GM04504 (cell line): Measurements from ENCODE around the gene MRPL19.

ENCODE experiments used
- DNase-seq: peaks from one replicate; pipeline ENCODE4 v3.0.0-alpha.2; 2012; ENCODE audit warnings: low read depth

Gene MRPL19

GRCh38 chr2:75616406-75616805, 30.2 kb upstream of the MRPL19 start:
- no peak for DNase-seq

- no peak for DNase-seq
These were observed 29.6 kb upstream of the MRPL19 start for GRCh38 chr2:75616933-75617332.

GRCh38 chr2:75619956-75620740, 26.4 kb upstream of the MRPL19 start:
- DNase-seq = no peak

- DNase-seq = no peak
These were observed 25.4 kb upstream of the MRPL19 start for GRCh38 chr2:75621228-75621627.

- no peak for DNase-seq
These were observed 24.1 kb upstream of the MRPL19 start for GRCh38 chr2:75622500-75622899.

- DNase-seq = no peak
These were observed 23.7 kb upstream of the MRPL19 start for GRCh38 chr2:75622929-75623328.

- no peak for DNase-seq
These were observed 18.6 kb upstream of the MRPL19 start for GRCh38 chr2:75627902-75628504.

- DNase-seq = peak; percentile 47
These were observed 14.4 kb upstream of the MRPL19 start for GRCh38 chr2:75632091-75632701.

- no peak for DNase-seq
These were observed 13.8 kb upstream of the MRPL19 start for GRCh38 chr2:75632813-75633212.

GRCh38 chr2:75633620-75634019, 13.0 kb upstream of the MRPL19 start:
- DNase-seq = no peak

- DNase-seq = no peak
These were observed 11.6 kb upstream of the MRPL19 start for GRCh38 chr2:75634945-75635344.

GRCh38 chr2:75637568-75637967, 9.0 kb upstream of the MRPL19 start:
- DNase-seq = no peak

GRCh38 chr2:75640621-75641121, 5.9 kb upstream of the MRPL19 start:
- DNase-seq = peak; percentile 50

GRCh38 chr2:75641587-75641986, 5.0 kb upstream of the MRPL19 start:
- no peak for DNase-seq

- DNase-seq = no peak
These were observed 2.6 kb upstream of the MRPL19 start for GRCh38 chr2:75643980-75644379.

- no peak for DNase-seq
These were observed 940 bp upstream of the MRPL19 start for GRCh38 chr2:75645643-75646042.

- DNase-seq = no peak
These were observed 447 bp upstream of the MRPL19 start for GRCh38 chr2:75646090-75646582.

- no peak for DNase-seq
These were observed 1.2 kb downstream of the MRPL19 start for GRCh38 chr2:75647771-75648170.

GRCh38 chr2:75654012-75654411, 7.4 kb downstream of the MRPL19 start:
- no peak for DNase-seq

GRCh38 chr2:75655861-75656260, 9.3 kb downstream of the MRPL19 start:
- no peak for DNase-seq

- DNase-seq = no peak
These were observed 10.0 kb downstream of the MRPL19 start for GRCh38 chr2:75656563-75656962.

- DNase-seq = no peak
These were observed 11.2 kb downstream of the MRPL19 start for GRCh38 chr2:75657798-75658197.

GRCh38 chr2:75666911-75667310, 20.3 kb downstream of the MRPL19 start:
- no peak for DNase-seq
